Loucy (cell line): Measurements from ENCODE around the gene MYO1D.

Experiments
- H2AFZ ChIP-seq: fragments of 200-600 bp; sonication (generic); 2 replicates; pipeline ENCODE4 v1.6.0; 2016; ENCODE audit warnings: antibody characterized with exemption, mild to moderate bottlenecking, low read length, moderate library complexity
- H3F3A ChIP-seq: fragments of 200-600 bp; 2 replicates; pipeline ENCODE4 v1.6.0; 2016; ENCODE audit warnings: antibody characterized with exemption, low read depth, mild to moderate bottlenecking
- H3K27me3 ChIP-seq: fragments of 200-600 bp; sonication (generic); 2 replicates; pipeline ENCODE4 v1.6.1; 2014; ENCODE audit warnings: low read length, mild to moderate bottlenecking; ENCODE audit not compliant: insufficient read depth, poor library complexity, severe bottlenecking
- H3K36me3 ChIP-seq: fragments of 200-600 bp; sonication (generic); 2 replicates; pipeline ENCODE4 v1.6.1; 2016; ENCODE audit warnings: low read length; ENCODE audit not compliant: insufficient read depth
- H3K4me1 ChIP-seq: fragments of 200-600 bp; sonication (generic); 2 replicates; pipeline ENCODE4 v1.5.1; 2014; ENCODE audit warnings: low read length, mild to moderate bottlenecking; ENCODE audit not compliant: insufficient read depth, poor library complexity, severe bottlenecking
- H3K4me2 ChIP-seq: fragments of 200-600 bp; sonication (generic); 2 replicates; pipeline ENCODE4 v1.6.0; 2014; ENCODE audit warnings: antibody characterized with exemption, low read length, low read depth, mild to moderate bottlenecking; ENCODE audit not compliant: poor library complexity, severe bottlenecking
- H3K4me3 ChIP-seq: fragments of 200-600 bp; sonication (generic); 2 replicates; pipeline ENCODE4 v1.5.1; 2014; ENCODE audit warnings: low read length, mild to moderate bottlenecking, mixed read lengths; ENCODE audit not compliant: poor library complexity, severe bottlenecking
- H3K79me2 ChIP-seq: fragments of 200-600 bp; sonication (generic); 2 replicates; pipeline ENCODE4 v1.6.1; 2014; ENCODE audit warnings: low read length; ENCODE audit not compliant: insufficient read depth
- H3K9ac ChIP-seq: fragments of 200-600 bp; sonication (generic); 2 replicates; pipeline ENCODE4 v1.6.0; 2014; ENCODE audit warnings: mild to moderate bottlenecking, low read depth, low read length, moderate library complexity; ENCODE audit not compliant: poor library complexity, severe bottlenecking
- H3K9me2 ChIP-seq: fragments of 200-600 bp; sonication (generic); replicated peaks from 2 replicates; pipeline ENCODE4 v1.6.1; 2016; ENCODE audit warnings: low read depth, low read length, mixed read lengths
- H3K9me3 ChIP-seq: fragments of 200-600 bp; sonication (generic); 2 replicates; pipeline ENCODE4 v1.6.1; 2014; ENCODE audit warnings: mild to moderate bottlenecking, antibody characterized with exemption, low read length, low read depth; ENCODE audit not compliant: insufficient read depth
- H4K20me1 ChIP-seq: fragments of 200-600 bp; sonication (generic); 2 replicates; pipeline ENCODE4 v1.6.0; 2014; ENCODE audit warnings: antibody characterized with exemption, low read length, mild to moderate bottlenecking; ENCODE audit not compliant: insufficient read depth, poor library complexity, severe bottlenecking
- CTCF ChIP-seq: fragments of 200-600 bp; sonication (generic); conservative IDR thresholded peaks from 2 replicates; pipeline ENCODE4 v1.5.1; 2014; ENCODE audit warnings: mild to moderate bottlenecking, antibody characterized with exemption, low read length
- EZH2phosphoT487 ChIP-seq: fragments of 200-600 bp; IDR thresholded peaks from 2 replicates; pipeline ENCODE4 v1.6.1; 2018; ENCODE audit warnings: antibody characterized with exemption, mild to moderate bottlenecking, moderate library complexity, borderline replicate concordance

Gene MYO1D

GRCh38 chr17:32798938-32799337 is 78.0 kb downstream of the MYO1D start:
- Histone ChIP-seq H3F3A (no peaks in the 10 kb centered on the region), H3K27me3 (no peaks in the 10 kb centered on the region), H3K4me3 (no peak overlapping the region), H2AFZ (no peak overlapping the region), H3K79me2 (no peaks in the 10 kb centered on the region), H4K20me1 (no peaks in the 10 kb centered on the region), H3K9ac (no peak overlapping the region), H3K4me1 (no peaks in the 10 kb centered on the region), H3K36me3 (no peaks in the 10 kb centered on the region), H3K9me2 (no peaks in the 10 kb centered on the region), H3K9me3 (no peaks in the 10 kb centered on the region), H3K4me2 (no peak overlapping the region)
- TF ChIP-seq CTCF (no peak), EZH2phosphoT487 (no peak)

GRCh38 chr17:32795339-32795979 is 81.5 kb downstream of the MYO1D start:
- Histone ChIP-seq H3K9me3 (no peaks in the 10 kb centered on the region), H3K9me2 (no peaks in the 10 kb centered on the region), H3K4me3 (no peak overlapping the region), H3F3A (no peaks in the 10 kb centered on the region), H3K27me3 (no peaks in the 10 kb centered on the region), H4K20me1 (no peaks in the 10 kb centered on the region), H3K9ac (no peak overlapping the region), H3K79me2 (no peaks in the 10 kb centered on the region), H3K4me2 (no peak overlapping the region), H3K4me1 (no peaks in the 10 kb centered on the region), H3K36me3 (no peaks in the 10 kb centered on the region), H2AFZ (no peak overlapping the region)
- TF ChIP-seq CTCF (no peak), EZH2phosphoT487 (no peak)

- H3K9me2 ChIP-seq: no peaks in the 10 kb centered on the region
- H2AFZ ChIP-seq: no peak overlapping the region
- no peaks in the 10 kb centered on the region for H3K27me3 ChIP-seq
- no peaks in the 10 kb centered on the region for H4K20me1 ChIP-seq
- no peaks in the 10 kb centered on the region for H3K36me3 ChIP-seq
- H3K4me2 ChIP-seq: no peak overlapping the region
- no peaks in the 10 kb centered on the region for H3K9me3 ChIP-seq
- H3K4me1 ChIP-seq: no peaks in the 10 kb centered on the region
- no peak overlapping the region for H3K9ac ChIP-seq
- no peak overlapping the region for H3K4me3 ChIP-seq
- TF ChIP-seq CTCF (no peak), EZH2phosphoT487 (no peak)
- H3F3A ChIP-seq: no peaks in the 10 kb centered on the region
- H3K79me2 ChIP-seq: no peaks in the 10 kb centered on the region
Measured at GRCh38 chr17:32794533-32795246, 82.2 kb downstream of the MYO1D start.
